ENCODE results near the gene MOGAT1.
"Not testable (repeated sequence)": the region's sequence is repeated elsewhere in the genome, so short reads cannot be mapped to it uniquely, and the experiment has no call there.

MOGAT1 gene

DNA sequence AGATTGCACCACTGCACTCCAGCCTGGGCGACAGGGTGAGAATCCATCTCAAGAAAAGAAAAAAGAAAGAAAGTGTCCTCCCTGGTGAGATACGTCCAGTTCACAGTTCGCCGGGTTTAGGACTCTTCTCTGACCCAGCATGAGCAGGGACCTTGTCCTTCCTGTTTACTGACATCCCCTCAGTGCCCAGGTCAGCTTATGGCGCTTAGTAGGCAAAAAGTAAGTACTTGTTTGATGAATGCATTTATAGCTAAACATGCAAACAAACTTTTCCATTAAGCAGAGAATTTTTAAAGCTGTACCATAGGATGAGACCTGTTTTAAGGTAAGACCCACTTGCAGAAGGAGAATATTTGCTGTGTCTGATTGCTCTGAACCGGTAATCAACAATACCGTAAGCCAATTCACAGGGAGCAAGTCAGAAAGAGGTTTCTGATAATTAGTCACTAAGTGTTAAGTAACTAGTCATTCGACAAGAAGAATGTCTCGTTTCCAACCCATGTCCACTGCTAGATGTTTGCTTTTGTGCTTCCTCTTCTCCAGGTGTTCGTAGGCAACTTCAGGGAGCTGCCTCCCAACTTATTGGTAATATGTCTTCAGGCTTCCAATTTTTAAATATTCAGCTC, 40.0 kb downstream of the MOGAT1 start:
- no peak for DNase-seq

DNA sequence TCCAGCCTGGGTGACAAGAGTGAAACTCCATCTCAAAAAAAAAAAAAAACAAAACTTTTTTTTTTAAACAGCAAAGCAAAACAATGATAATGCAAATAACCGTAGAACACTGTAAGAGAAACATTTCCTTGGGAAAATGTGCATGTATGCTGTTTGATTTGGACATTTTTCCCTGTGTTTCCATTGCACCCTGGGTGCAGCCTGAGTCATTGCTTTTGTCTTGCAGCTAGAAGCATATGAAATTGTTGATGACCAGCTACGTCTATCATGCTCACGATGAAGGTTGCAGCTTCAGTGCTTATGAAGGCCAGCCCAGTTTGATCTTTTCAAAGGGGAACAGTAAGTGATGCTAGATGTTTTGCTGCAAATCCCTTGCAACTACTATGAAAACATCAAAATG, 41.5 kb downstream of the MOGAT1 start:
- DNase-seq = no peak

DNA sequence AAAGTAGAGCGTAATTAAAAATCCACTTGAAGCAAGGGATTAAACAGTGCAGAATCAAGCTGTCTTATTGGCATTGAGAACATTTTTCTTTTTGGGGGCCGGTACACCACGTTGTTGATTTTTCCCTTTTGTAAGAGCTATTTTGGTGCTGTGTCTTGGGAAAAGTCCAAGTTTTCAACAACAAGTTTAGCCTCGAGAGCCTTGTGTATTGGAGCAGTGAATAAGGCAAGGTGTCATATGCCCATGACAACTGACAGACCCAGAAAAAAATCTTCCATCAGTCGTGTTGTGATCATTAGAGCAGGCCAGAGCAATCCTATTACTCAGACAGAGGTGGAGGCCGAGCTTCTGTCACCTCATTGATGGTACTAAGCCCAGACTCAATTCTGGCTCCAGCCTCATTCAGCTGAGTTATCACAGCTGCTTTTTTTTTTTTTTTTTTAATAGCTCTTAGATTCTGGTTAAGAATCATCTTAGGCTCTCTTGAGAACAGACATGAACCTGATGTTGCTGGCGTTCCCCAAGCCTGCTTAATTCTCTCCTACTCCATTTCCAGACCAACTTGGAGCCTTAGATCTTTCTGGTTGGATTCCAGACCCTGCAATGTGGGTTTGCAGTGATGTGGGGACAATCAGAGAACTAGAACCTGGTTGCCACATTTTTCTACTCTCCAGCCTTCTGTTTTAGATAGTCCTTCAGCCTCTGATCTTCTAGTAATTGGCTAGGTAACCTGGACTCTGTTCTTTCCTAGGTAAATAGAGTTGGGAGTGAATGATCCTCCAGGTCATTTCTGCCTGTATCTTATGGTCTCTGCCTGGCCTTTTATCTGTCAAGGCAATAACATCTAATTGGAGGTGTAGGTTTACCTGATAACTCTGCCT, 43.1 kb downstream of the MOGAT1 start:
- no peak for DNase-seq

DNA sequence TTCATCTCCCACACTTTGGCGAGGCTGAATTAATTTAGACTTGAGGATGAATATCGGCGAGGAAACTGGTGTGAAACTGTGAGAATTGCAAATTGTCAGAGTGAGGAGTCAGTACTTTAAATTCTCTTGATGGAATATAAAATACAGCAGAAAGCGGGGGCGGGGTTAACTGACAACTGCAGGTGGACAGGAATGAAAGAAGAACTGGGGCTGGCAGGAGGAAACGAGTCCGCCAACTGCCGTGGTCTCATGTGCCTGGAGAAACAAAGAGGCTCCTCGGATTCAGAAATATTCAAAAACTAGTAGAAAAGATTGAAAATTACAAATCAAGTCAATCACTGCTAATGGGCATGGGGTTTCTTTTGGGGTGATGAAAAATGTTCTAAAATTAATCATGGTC, 44.3 kb downstream of the MOGAT1 start:
- no peak for DNase-seq

DNA sequence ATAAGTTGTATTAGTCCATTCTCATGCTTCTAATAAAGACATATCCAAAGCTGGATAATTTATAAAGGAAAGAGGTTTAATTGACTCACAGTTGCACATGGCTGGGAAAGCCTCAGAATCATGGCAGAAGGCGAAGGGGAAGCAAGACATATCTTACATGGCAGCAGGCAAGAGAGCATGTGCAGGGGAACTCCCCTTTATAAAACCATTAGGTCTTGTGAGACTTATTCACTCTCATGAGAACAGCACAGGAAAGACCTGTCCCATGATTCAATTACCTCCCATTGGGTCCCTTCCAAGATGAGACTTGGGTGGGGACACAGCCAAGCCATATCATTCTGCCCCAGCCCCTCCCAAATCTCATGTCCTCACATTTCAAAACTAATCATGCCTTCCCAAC, 48.3 kb downstream of the MOGAT1 start:
- not testable (repeated sequence) for DNase-seq

DNA sequence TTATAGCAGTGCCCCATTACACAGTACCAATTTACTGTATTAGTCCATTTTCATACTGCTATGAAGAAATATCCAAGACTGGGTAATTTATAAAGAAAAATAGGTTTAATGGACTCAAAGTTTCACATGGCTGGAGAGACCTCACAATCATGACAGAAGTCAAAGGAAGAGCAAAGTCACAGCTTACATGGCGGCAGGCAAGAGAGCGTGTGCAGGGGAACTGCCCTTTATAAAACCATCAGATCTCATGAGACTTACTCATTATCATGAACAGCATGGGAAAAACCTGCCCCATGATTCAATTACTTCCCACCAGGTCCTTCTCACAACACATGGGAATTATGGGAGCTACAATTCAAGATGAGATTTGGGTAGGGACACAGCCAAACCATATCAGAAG, 50.1 kb downstream of the MOGAT1 start:
- not testable (repeated sequence) for DNase-seq

DNA sequence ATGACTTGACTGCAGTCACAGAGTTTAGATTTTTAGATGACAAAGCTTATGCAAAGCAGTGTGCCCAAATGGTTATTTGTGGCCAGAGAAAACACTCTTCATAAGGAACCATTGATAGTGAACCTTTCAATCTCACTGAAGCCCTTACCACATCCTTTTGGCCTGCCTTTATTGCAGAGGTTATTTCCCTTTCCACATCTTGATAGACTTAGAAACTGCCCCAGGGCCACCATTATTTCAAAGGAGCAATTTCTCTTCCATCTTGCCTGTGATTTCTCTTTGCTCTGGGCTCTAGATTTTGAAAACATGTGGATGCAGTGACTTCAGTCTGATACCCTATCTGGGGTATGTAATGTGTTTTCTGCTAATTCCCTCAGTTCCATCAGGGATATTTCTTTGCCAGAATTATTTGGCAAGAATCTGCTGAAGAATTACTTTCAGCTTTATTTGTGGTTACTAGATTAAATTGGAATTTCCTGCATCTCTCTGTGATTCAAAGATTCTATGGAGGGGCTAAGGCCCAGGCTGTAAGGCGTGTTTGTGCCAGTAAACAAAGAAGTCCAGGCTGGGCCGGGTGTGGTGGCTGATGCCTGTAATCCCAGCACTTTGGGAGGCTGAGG, 51.0 kb downstream of the MOGAT1 start:
- no peak for DNase-seq

DNA sequence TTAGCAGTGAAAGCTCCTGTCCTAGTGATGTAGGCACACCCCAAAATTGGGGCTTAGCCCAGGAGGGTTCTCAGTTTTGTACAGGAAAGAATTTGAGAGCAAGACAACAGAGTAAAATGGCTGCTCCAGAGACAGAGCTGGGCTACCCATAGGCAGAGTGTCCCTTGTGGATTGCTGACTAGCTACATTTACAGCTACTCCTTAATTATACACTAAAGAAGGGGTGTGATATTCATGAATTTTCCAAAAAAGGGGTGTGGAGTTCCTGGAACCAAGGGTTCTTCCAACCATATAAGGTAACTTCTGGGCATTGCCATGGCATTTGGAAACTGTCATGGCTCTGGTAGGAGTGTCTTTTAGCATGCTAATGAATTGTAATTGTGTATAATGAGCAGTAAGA, 52.8 kb downstream of the MOGAT1 start:
- DNase-seq = no peak

DNA sequence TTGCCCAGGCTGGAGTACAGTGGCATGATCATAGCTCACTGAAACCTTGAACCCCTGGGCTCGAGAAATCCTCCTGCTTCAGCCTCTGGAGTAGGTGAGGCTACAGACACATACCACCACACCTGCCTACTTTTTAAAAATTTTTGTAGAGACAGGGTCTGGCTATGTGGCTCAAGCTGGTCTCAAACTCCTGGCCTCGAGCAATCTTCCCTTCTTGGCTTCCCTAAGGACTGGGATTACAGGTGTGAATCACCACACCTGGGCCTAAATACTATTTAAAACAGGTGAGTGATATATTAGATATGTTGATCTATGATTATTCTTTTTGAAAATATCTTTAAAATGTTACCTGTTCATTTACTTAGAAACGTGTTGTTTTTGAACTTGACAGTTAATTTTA, 57.2 kb downstream of the MOGAT1 start:
- DNase-seq = no peak

DNA sequence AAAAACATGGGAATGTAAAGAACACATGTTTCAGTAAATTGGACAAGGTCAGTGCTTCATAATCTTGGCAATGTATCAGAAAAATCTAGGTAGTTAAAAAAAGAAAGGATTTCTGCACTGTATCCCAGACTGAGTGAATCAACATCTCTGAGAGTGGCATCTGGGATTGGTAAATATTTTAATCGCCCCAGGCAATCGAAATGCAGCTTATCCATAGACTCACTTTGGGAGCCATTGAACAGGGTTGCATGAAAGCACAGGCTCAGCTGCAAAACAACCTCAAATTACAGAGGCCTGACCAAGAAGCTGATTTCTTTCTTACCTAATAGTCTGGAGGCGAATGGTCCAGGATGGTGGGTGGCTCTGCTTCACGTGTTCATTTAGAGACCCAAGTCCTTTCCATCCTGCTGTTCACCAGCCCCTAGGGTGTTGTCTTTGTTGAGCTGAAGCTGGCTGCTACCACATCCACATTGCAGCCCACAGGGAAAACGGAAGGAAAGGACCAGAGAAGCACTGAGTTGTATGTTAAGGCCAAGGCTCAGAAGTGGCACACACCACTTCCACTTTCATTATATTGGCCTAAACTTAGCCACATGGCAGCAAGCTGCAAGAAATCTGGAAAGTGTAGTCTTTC, 59.0 kb downstream of the MOGAT1 start:
- DNase-seq = no peak

DNA sequence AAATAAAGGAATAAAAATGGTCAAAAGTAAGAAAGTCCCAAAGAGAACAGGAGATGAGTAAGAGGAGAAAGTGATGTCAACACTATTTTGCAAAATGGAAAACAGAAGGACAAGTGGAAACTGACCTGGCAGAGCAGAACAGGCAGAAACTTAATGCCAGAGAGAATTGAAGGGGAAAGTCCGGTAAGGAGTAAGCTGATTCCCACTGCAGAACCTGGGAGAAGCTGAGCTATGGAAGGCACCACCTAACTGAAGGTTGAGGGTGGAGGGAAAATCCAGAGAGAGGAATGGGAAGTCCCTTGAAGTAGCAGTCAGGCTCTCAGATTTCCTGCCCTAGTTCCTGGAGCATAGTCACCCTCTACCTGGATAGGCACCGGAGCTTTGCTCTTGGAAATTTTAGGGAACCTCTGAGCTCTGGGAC, 59.8 kb downstream of the MOGAT1 start:
- DNase-seq = no peak

DNA sequence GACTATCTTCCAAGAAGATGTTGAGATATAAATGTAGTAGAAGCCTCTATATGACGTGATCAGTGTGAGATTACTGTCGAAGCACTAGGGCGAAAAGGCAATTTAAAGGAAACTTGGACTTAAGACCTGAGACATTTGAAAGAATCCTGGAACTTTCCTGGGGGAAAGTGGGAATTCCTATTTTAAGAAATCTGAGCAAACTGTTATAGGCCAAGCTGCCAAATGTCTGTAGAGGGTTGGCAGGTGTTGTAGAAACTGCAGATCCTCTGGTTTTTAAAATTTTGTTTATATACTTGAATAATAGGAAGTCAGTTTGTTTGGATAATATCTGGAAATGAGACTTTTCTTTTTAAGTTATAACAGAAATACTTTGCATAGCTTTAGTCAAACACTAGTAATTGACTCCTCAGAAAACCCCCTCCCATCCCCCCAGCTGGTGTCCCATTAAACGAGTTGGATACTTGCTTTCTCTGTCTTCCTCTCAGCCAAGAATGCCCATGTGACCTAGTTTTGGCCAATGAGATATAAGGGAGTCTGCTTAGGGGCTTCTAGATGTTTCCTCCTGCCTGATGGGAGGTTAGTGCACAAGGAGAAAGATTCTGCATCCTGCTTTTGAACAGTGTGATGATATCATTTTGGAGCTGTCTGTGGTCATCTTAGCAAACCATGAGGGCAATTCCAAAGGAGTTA, 61.2 kb downstream of the MOGAT1 start:
- DNase-seq = no peak

DNA sequence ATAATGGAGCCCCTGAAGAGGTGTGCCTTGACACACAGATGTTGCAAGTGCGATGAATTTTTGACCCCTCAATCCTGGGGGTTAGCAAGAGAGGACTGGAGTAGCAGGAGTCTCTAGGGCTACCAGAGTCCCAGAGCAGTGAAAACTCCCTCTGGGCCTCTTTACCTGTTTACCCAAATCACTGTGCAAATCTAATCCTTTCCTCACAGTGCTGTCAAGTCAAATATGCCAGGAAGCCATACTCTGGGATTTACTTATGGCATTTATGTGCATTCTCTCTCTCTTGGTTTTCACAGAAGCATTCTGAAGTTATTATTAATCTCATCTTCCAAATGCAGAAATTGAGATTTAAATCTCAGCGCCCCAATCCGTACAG, 62.0 kb downstream of the MOGAT1 start:
- DNase-seq = no peak

DNA sequence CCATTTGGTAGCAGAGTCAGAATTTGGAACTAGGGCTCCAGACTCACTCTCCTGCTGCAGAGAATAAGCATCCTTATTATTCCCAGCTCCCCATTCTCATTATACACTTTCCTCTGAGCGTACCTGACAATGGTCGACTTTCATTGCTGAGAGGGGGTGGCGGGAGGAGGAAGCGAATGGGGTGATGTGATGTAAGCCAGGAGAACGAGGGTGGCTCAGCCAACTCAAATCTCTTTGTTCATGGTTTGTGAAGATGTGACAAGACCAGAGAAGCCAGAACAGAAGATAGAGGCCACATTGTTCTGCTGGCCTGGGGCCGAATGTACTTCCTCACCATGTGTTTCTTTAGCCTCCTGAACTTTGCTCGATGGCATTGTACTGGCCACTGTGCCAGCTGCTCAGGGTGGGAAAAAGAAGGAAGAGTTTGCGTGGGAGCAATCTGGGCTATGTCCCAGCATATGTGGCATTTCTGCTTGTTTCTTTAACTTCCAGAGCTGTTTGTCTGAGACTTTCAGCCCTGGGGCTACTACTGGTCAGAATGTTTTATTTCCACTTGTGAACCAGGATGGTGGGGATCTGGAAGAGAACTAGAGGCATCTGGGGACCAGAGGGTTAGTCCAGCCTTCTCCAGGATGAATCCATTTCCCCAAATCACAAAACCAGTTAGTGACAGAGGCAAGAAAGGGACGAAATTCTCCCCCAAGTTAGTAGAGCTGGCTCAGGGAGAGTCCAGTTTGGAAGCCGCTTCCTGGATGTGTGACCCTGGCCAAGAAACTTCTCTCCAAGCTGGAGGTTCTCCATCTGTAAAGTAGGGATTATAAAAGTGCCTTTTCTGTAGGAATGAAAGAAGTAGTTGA, 62.6 kb downstream of the MOGAT1 start:
- DNase-seq = no peak

DNA sequence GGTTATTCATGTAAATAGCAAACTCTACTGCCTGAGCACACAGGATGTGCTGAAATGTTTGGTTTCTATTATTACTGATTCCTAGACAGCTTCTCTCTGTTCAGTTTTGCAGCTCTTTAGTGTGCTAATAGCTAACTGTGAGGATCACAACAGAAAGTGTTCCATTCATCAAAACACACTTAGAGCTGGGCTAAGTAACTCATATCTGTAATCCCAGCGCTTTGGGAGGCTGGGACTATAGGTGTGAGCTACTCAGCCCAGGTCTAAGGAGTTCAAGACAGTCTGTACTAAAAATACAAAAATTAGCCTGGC, 63.2 kb downstream of the MOGAT1 start:
- no peak for DNase-seq

DNA sequence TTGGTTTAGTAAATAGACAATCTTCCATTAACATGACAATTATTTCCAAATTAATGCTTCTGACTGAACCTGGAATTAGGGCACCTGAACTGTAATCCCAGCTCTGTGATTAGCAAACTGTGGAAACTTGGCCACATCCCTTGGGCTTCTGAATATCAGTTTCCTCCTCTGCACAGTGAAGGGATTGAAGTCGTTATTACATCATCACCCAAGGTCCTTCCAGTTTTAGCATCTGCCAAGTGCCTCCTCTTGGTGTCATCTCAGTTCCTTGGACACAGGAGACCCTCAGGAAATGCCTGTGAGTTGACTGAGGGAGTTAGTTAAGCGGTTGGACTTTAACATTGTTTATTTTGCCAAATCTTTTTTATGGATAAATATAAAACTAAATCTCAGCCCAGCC, 64.8 kb downstream of the MOGAT1 start:
- no peak for DNase-seq

DNA sequence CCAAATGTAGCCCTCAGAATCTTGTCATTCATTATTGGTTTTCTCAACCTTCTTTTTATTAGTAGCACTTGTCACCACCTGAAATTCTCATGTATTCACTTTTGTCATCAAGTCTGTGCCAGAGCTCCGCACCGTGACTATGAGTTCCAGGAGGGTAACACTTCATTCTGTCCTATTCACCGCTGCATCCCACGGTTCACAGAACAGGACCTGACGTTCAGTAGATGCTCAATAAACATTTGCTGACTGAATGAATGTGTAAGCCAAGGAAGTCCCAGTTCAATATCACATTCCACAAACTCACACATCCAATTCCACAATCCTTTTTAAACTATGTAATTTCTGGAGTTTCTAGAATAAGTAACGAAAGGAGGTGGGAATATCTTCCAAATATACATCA, 65.5 kb downstream of the MOGAT1 start:
- no peak for DNase-seq

DNA sequence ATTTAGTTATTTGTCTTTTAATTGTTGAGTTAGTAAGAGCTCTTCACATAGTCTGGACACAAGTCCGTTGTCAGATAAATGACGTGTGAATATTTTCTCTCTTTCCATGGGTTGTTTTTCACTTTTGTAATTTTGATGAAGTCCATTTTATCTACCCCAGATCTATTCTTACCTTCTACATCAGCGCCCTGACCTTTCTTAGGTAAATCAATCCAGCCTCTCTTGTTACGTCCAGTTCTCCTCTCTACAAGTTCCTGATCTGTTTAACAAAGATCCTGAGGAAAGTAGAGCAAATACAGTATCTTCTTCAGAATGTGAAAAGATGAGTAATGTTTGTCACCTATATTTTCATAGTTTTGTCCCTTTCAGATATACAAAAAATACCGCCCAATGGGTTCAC, 66.9 kb downstream of the MOGAT1 start:
- no peak for DNase-seq

DNA sequence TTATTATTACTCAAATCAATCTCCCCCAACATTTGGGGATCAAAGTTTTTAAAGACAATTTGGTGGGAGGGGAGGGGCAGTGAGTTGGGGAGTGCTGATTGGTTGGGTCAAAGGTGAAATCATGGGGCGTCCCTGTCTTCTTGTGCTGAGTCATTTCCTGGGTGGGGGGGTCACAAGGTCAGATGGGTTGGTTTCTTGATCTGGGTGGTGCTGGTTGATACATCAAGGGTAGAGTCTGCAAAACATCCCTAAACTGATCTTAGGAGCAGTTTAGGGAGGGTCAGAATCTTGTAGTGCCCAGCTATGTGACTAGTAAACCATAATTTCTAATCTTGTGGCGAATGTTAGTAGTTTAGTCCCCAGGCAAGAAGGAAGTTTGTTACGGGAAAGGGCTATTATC, 67.4 kb downstream of the MOGAT1 start:
- no peak for DNase-seq

DNA sequence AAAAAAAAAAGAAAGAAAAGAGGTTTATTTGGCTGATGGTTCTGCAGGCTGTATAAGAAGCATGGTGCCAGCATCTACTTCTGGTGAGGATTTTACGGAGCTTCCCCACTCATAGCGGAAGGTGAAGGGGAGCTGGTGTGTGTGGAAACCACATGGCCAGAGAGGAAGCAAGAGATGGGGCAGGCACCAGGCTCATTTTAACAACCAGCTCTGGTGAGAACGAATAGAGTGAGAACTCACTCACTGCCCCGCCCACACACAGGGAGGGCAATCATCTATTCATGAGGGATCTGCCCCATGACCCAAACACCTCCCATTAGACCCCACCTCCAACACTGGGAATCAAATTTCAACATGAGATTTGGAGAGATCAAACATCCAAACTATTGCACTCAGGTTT, 68.5 kb downstream of the MOGAT1 start:
- no peak for DNase-seq

DNA sequence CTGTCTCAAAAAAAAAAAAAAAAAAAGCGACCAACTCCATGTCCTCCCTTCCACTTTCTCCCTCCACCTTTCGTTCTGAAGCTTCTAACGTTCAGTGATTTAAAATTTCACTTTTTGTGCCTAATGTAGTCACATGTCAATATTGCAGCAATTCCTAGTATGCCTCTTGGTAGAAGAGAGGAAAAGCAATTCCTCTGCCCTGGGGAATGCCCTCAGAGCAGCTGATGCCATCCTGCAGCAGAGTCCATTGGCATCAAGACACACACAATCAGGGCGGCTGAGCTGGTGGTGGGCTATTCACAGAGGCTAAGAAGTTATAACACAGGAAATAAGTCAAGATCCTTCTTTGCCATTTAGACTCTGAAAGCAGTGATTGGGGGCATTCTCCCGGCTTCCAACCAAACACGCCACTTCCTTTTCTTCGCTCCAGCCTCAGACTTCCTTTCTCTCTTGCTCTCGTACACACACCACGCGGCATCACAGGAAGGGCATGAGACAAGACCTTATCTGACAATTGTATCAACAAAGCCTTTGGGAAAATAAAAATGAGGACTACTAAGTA, 71.9 kb downstream of the MOGAT1 start:
- DNase-seq = no peak

Measured in activated CD4-positive, alpha-beta T cell treated with anti-CD3 and anti-CD28 coated beads for 4 hours (primary cell).